HCT116 (cell line): ENCODE data around the gene TEP1.
A peak's percentile ranks its signal among the peaks of the same experiment; 100 is the strongest.

Experiments
- ELF1 ChIP-seq: IDR thresholded peaks from 2 replicates; pipeline ENCODE4 v1.6.1; 2012; ENCODE audit warnings: low read depth, borderline replicate concordance
- EZH2 ChIP-seq: fragments of 200-600 bp; sonication (generic); IDR thresholded peaks from 2 replicates; pipeline ENCODE4 v1.6.1; 2017; ENCODE audit warnings: antibody characterized with exemption, mixed run types
- POLR2A ChIP-seq: IDR thresholded peaks from 2 replicates; pipeline ENCODE4 v1.7.0; 2011; ENCODE audit warnings: borderline replicate concordance; ENCODE audit not compliant: insufficient read depth, insufficient read length; ENCODE audit errors: extremely low read depth
- RAD21 ChIP-seq: IDR thresholded peaks from 2 replicates; pipeline ENCODE4 v1.6.1; 2012; ENCODE audit warnings: low read depth, mild to moderate bottlenecking
- SP1 ChIP-seq: IDR thresholded peaks from 2 replicates; pipeline ENCODE4 v1.6.1; 2012; ENCODE audit warnings: low read depth
- YY1 ChIP-seq: IDR thresholded peaks from 2 replicates; pipeline ENCODE4 v1.6.1; 2011; ENCODE audit warnings: low read length, low read depth, moderate library complexity, mild to moderate bottlenecking; ENCODE audit not compliant: insufficient replicate concordance; ENCODE audit errors: extremely low read depth
- TF ChIP-seq, protein P1 (sequence below), 3 experiments: fragments of 200-600 bp in 1 of 3; sonication (generic) in 1 of 3; IDR thresholded peaks in 2 of 3; conservative IDR thresholded peaks in 1 of 3; 2 replicates each; pipeline ENCODE4 v1.5.1; 2012 to 2017; ENCODE audit warnings: low read depth in 2 of 3, low read length in 2 of 3, antibody characterized with exemption in 1 of 3, borderline replicate concordance in 1 of 3, control low read depth in 1 of 3, mild to moderate bottlenecking in 1 of 3, mixed read lengths in 1 of 3, mixed run types in 1 of 3, moderate library complexity in 1 of 3; ENCODE audit not compliant: insufficient read depth in 1 of 3
- TF ChIP-seq, protein P2 (sequence below): IDR thresholded peaks from 2 replicates; pipeline ENCODE4 v1.6.1; 2012; ENCODE audit warnings: low read depth

DNA sequence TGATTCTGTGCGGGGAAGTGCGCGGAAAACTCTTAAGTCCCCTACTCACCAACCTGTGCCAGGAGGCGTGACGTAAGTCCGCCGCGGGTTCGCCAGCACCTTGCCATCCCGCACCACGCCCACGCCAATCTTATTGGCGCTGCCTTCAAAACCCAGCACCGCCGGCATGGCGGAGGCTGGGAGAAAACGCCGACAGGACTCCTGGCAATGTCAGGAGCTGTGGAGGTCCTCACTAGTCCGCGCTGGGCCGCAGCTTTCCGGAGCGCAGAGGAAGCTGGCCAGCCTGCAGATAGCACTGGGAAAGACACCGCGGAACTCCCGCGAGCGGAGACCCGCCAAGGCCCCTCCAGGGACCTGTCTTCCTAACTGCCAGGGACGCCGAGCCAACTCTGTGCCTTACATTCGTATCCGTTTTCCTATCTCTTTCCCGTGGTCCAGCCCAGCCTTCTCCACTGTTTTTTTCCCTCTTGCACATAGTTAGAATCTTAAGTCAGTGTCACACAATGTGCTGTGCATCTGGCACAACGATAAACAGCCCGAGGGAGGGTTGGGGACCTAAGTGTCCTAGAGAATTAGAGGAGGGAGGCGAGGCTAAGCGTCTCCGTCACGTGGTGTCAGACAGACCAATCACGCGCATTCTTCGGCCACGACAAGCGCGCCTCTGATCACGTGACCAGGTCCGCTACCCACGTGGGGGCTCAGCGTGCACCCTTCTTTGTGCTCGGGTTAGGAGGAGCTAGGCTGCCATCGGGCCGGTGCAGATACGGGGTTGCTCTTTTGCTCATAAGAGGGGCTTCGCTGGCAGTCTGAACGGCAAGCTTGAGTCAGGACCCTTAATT lies 41.4 kb upstream of the TEP1 start, which contains the start of the genes APEX1 and OSGEP:
- TF ChIP-seq, protein P1, sequence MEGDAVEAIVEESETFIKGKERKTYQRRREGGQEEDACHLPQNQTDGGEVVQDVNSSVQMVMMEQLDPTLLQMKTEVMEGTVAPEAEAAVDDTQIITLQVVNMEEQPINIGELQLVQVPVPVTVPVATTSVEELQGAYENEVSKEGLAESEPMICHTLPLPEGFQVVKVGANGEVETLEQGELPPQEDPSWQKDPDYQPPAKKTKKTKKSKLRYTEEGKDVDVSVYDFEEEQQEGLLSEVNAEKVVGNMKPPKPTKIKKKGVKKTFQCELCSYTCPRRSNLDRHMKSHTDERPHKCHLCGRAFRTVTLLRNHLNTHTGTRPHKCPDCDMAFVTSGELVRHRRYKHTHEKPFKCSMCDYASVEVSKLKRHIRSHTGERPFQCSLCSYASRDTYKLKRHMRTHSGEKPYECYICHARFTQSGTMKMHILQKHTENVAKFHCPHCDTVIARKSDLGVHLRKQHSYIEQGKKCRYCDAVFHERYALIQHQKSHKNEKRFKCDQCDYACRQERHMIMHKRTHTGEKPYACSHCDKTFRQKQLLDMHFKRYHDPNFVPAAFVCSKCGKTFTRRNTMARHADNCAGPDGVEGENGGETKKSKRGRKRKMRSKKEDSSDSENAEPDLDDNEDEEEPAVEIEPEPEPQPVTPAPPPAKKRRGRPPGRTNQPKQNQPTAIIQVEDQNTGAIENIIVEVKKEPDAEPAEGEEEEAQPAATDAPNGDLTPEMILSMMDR (IDR thresholded peaks at IDR 0.05 in 2 of 3, conservative IDR thresholded peaks at IDR 0.05 in 1 of 3; ENCODE audit: borderline replicate concordance in 1 of 3, insufficient read depth in 1 of 3, low read depth in 2 of 3, low read length in 2 of 3) = no peak
- peak; percentile 59 for TF ChIP-seq POLR2A
- no peak for TF ChIP-seq ELF1
- no peak for TF ChIP-seq EZH2
- TF ChIP-seq, protein P2, sequence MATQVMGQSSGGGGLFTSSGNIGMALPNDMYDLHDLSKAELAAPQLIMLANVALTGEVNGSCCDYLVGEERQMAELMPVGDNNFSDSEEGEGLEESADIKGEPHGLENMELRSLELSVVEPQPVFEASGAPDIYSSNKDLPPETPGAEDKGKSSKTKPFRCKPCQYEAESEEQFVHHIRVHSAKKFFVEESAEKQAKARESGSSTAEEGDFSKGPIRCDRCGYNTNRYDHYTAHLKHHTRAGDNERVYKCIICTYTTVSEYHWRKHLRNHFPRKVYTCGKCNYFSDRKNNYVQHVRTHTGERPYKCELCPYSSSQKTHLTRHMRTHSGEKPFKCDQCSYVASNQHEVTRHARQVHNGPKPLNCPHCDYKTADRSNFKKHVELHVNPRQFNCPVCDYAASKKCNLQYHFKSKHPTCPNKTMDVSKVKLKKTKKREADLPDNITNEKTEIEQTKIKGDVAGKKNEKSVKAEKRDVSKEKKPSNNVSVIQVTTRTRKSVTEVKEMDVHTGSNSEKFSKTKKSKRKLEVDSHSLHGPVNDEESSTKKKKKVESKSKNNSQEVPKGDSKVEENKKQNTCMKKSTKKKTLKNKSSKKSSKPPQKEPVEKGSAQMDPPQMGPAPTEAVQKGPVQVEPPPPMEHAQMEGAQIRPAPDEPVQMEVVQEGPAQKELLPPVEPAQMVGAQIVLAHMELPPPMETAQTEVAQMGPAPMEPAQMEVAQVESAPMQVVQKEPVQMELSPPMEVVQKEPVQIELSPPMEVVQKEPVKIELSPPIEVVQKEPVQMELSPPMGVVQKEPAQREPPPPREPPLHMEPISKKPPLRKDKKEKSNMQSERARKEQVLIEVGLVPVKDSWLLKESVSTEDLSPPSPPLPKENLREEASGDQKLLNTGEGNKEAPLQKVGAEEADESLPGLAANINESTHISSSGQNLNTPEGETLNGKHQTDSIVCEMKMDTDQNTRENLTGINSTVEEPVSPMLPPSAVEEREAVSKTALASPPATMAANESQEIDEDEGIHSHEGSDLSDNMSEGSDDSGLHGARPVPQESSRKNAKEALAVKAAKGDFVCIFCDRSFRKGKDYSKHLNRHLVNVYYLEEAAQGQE = no peak
- TF ChIP-seq RAD21 = no peak
- peak; percentile 79 for TF ChIP-seq SP1
- peak; percentile 29 for TF ChIP-seq YY1
